HepG2 (cell line): ENCODE measurements around the gene TOR4A. TPM values are rescaled to one million over a fixed set of nuclear protein-coding genes. Genes with fewer than 3 reads are reported as not detected.

ENCODE experiments used
- ARID2 ChIP-seq: sonication (generic); formaldehyde crosslinking; IDR thresholded peaks from 2 replicates; pipeline ENCODE4 v1.8.1; 2022; ENCODE audit warnings: mild to moderate bottlenecking, missing genetic modification reagents, borderline replicate concordance
- ARNT ChIP-seq: fragments of 450-650 bp; IDR thresholded peaks from 2 replicates; pipeline ENCODE4 v1.6.1; 2017
- ELF1 ChIP-seq: sonication (generic); formaldehyde crosslinking; IDR thresholded peaks from 2 replicates; pipeline ENCODE4 v1.4.0; 2020; ENCODE audit warnings: missing genetic modification reagents
- HOXA5 ChIP-seq: sonication (generic); formaldehyde crosslinking; IDR thresholded peaks from 2 replicates; pipeline ENCODE4 v1.4.0; 2020; ENCODE audit warnings: missing genetic modification reagents
- RBM22 ChIP-seq: fragments of 200-400 bp; formaldehyde crosslinking; optimal IDR thresholded peaks from 2 replicates; pipeline ENCODE3; 2017; ENCODE audit warnings: mild to moderate bottlenecking, low read length, moderate library complexity
- SP5 ChIP-seq: IDR thresholded peaks from 2 replicates; pipeline ENCODE4 v1.6.1; 2016; ENCODE audit warnings: low read depth, borderline replicate concordance
- ZNF605 ChIP-seq: sonication (generic); formaldehyde crosslinking; IDR thresholded peaks from 2 replicates; pipeline ENCODE4 v1.8.0; 2022; ENCODE audit warnings: mild to moderate bottlenecking, missing genetic modification reagents
- ZNF615 ChIP-seq: sonication (generic); formaldehyde crosslinking; IDR thresholded peaks from 2 replicates; pipeline ENCODE4 v1.5.0; 2020; ENCODE audit warnings: mild to moderate bottlenecking, missing genetic modification reagents, borderline replicate concordance
- polyA plus RNA-seq, 8 experiments: library from polyadenylated mRNA; depleted of rRNA in 3 of 8; stranded (reverse) in 7 of 8; unstranded in 1 of 8; fragments of >200 nt; fragmentation: Illumina TruSeq in 4 of 8; extraction: Trizol in 4 of 8; gene quantifications; 2 replicates each; pipeline versions ENCODE4 v1.2.1 to v1.2.3, GENCODE V29; 2011 to 2016; ENCODE audit warnings: low read depth in 4 of 8, missing spikeins in 1 of 8, mixed read lengths in 1 of 8; ENCODE audit not compliant: insufficient read depth in 1 of 8
- total RNA-seq, 5 experiments: library from RNA; depleted of rRNA; stranded (reverse); fragments of >200 nt; fragmentation: Illumina TruSeq; extraction: Trizol; gene quantifications; 2 replicates each; pipeline ENCODE4 v1.2.3, GENCODE V29; 2016; ENCODE audit warnings: low read depth in 1 of 5
- TF ChIP-seq, protein P1 (sequence below): sonication (generic); formaldehyde crosslinking; IDR thresholded peaks from 2 replicates; pipeline ENCODE4 v1.4.0; 2020; ENCODE audit warnings: missing genetic modification reagents, low read depth, mild to moderate bottlenecking, borderline replicate concordance
- TF ChIP-seq, protein P2 (sequence below): sonication (generic); formaldehyde crosslinking; IDR thresholded peaks from 2 replicates; pipeline ENCODE4 v1.8.1; 2023; ENCODE audit warnings: mild to moderate bottlenecking, missing genetic modification reagents, borderline replicate concordance
- TF ChIP-seq, protein P3 (sequence below): sonication (generic); formaldehyde crosslinking; IDR thresholded peaks from 2 replicates; pipeline ENCODE4 v1.9.0; 2021; ENCODE audit warnings: mild to moderate bottlenecking, missing genetic modification reagents
- TF ChIP-seq, protein P4 (sequence below): sonication (generic); formaldehyde crosslinking; IDR thresholded peaks from 2 replicates; pipeline ENCODE4 v1.4.0; 2020; ENCODE audit warnings: missing genetic modification reagents
- TF ChIP-seq, protein P5 (sequence below): sonication (generic); formaldehyde crosslinking; IDR thresholded peaks from 2 replicates; pipeline ENCODE4 v1.4.0; 2020; ENCODE audit warnings: mild to moderate bottlenecking, missing genetic modification reagents
- TF ChIP-seq, protein P6 (sequence below): sonication (generic); formaldehyde crosslinking; IDR thresholded peaks from 2 replicates; pipeline ENCODE4 v1.4.0; 2020; ENCODE audit warnings: missing genetic modification reagents, borderline replicate concordance

TOR4A gene
- total and polyA plus RNA-seq, 2 of the 13 experiments (the other 11 are each of a cell fraction or from before 2014, with no cell fraction given) = 11.1 to 14.2 TPM

DNA sequence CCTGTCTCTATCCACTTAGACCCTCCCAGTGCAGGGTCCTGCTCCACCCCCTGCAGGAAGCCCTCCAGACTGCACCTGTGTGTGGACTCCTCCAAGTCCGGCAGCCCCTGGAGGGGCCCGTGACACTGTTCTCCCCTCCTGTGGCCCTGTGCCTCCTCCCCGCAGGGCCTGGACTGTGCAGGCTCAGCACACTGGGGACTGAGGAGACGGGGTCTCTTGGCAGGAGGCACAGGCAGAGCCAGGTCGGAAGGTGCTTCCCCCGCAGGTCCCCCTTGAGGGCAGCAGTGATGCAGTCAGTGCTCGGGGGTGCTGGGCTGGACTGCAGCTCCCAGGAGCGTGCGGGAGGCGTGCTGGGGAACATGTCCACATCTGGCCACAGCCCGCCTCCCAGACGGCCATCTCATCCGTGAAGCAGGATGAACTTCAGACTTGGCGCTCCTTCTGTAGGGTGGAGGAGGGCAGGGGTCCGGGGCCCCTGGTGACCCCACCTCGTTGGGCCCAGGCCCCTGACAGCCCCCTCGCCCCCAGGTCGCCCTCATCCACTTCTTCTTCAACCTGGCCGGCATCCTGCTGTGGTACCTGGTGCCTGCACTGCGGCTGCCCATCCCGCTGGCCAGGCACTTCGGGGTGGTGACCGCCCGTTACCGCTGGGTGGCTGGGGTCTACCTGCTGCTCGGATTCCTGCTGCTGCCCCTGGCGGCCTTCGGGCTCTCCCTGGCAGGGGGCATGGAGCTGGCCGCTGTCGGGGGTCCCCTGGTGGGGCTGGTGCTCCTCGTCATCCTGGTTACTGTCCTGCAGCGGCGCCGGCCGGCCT is 41.9 kb upstream of the TOR4A start (continued):
- TF ChIP-seq, protein P1, sequence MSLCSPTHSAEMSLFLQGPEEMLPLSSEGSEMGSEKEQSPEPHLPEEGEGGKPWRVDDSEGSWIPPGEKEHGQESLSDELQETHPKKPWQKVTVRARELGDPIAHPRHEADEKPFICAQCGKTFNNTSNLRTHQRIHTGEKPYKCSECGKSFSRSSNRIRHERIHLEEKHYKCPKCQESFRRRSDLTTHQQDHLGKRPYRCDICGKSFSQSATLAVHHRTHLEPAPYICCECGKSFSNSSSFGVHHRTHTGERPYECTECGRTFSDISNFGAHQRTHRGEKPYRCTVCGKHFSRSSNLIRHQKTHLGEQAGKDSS = no peak
- TF ChIP-seq, protein P2, sequence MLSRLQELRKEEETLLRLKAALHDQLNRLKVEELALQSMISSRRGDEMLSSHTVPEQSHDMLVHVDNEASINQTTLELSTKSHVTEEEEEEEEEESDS (CRISPR knock-in tag) = no peak; the same call in 1 of the 2 replicates
- TF ChIP-seq, protein P3, sequence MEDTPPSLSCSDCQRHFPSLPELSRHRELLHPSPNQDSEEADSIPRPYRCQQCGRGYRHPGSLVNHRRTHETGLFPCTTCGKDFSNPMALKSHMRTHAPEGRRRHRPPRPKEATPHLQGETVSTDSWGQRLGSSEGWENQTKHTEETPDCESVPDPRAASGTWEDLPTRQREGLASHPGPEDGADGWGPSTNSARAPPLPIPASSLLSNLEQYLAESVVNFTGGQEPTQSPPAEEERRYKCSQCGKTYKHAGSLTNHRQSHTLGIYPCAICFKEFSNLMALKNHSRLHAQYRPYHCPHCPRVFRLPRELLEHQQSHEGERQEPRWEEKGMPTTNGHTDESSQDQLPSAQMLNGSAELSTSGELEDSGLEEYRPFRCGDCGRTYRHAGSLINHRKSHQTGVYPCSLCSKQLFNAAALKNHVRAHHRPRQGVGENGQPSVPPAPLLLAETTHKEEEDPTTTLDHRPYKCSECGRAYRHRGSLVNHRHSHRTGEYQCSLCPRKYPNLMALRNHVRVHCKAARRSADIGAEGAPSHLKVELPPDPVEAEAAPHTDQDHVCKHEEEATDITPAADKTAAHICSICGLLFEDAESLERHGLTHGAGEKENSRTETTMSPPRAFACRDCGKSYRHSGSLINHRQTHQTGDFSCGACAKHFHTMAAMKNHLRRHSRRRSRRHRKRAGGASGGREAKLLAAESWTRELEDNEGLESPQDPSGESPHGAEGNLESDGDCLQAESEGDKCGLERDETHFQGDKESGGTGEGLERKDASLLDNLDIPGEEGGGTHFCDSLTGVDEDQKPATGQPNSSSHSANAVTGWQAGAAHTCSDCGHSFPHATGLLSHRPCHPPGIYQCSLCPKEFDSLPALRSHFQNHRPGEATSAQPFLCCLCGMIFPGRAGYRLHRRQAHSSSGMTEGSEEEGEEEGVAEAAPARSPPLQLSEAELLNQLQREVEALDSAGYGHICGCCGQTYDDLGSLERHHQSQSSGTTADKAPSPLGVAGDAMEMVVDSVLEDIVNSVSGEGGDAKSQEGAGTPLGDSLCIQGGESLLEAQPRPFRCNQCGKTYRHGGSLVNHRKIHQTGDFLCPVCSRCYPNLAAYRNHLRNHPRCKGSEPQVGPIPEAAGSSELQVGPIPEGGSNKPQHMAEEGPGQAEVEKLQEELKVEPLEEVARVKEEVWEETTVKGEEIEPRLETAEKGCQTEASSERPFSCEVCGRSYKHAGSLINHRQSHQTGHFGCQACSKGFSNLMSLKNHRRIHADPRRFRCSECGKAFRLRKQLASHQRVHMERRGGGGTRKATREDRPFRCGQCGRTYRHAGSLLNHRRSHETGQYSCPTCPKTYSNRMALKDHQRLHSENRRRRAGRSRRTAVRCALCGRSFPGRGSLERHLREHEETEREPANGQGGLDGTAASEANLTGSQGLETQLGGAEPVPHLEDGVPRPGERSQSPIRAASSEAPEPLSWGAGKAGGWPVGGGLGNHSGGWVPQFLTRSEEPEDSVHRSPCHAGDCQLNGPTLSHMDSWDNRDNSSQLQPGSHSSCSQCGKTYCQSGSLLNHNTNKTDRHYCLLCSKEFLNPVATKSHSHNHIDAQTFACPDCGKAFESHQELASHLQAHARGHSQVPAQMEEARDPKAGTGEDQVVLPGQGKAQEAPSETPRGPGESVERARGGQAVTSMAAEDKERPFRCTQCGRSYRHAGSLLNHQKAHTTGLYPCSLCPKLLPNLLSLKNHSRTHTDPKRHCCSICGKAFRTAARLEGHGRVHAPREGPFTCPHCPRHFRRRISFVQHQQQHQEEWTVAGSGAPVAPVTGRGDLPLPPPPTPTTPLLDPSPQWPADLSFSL (CRISPR knock-in tag) = no peak
- TF ChIP-seq, protein P4, sequence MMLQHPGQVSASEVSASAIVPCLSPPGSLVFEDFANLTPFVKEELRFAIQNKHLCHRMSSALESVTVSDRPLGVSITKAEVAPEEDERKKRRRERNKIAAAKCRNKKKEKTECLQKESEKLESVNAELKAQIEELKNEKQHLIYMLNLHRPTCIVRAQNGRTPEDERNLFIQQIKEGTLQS (CRISPR knock-in tag) = no peak
- TF ChIP-seq SP5 (CRISPR knock-in tag) (peak; percentile 28; the same call in 1 of the 2 replicates), ZNF605 (peak; percentile 22; the same call in 1 of the 2 replicates), ELF1 (no peak), ARID2 (CRISPR knock-in tag) (no peak), ZNF615 (CRISPR knock-in tag) (no peak), HOXA5 (CRISPR knock-in tag) (no peak), RBM22 (no peak), ARNT (no peak)
- TF ChIP-seq, protein P5, sequence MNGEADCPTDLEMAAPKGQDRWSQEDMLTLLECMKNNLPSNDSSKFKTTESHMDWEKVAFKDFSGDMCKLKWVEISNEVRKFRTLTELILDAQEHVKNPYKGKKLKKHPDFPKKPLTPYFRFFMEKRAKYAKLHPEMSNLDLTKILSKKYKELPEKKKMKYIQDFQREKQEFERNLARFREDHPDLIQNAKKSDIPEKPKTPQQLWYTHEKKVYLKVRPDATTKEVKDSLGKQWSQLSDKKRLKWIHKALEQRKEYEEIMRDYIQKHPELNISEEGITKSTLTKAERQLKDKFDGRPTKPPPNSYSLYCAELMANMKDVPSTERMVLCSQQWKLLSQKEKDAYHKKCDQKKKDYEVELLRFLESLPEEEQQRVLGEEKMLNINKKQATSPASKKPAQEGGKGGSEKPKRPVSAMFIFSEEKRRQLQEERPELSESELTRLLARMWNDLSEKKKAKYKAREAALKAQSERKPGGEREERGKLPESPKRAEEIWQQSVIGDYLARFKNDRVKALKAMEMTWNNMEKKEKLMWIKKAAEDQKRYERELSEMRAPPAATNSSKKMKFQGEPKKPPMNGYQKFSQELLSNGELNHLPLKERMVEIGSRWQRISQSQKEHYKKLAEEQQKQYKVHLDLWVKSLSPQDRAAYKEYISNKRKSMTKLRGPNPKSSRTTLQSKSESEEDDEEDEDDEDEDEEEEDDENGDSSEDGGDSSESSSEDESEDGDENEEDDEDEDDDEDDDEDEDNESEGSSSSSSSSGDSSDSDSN (CRISPR knock-in tag) = 0 out of 2 replicates have a peak, but pooled peaks have one; percentile 60
- TF ChIP-seq, protein P6, sequence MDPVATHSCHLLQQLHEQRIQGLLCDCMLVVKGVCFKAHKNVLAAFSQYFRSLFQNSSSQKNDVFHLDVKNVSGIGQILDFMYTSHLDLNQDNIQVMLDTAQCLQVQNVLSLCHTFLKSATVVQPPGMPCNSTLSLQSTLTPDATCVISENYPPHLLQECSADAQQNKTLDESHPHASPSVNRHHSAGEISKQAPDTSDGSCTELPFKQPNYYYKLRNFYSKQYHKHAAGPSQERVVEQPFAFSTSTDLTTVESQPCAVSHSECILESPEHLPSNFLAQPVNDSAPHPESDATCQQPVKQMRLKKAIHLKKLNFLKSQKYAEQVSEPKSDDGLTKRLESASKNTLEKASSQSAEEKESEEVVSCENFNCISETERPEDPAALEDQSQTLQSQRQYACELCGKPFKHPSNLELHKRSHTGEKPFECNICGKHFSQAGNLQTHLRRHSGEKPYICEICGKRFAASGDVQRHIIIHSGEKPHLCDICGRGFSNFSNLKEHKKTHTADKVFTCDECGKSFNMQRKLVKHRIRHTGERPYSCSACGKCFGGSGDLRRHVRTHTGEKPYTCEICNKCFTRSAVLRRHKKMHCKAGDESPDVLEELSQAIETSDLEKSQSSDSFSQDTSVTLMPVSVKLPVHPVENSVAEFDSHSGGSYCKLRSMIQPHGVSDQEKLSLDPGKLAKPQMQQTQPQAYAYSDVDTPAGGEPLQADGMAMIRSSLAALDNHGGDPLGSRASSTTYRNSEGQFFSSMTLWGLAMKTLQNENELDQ = no peak
